Measurements from ENCODE around the gene SNX6. TPM values are rescaled to one million over a fixed set of nuclear protein-coding genes. Genes with fewer than 3 reads are reported as not detected.
"Not testable (repeated sequence)": the region's sequence is repeated elsewhere in the genome, so short reads cannot be mapped to it uniquely, and the experiment has no call there.

SNX6 gene
- total RNA-seq, 1 experiment from 2014 or later, result 105 TPM

GRCh38 chr14:34538096-34538495 is 91.9 kb downstream of the SNX6 start:
- not testable (repeated sequence) for H3K27ac ChIP-seq

GRCh38 chr14:34537677-34538009 is 92.3 kb downstream of the SNX6 start:
- no peak overlapping the region for H3K4me3 ChIP-seq
- no peak overlapping the region for H3K27ac ChIP-seq
- peaks cover 21% of the 10 kb centered on the region for H3K36me3 ChIP-seq
- no peaks in the 10 kb centered on the region for H3K9me3 ChIP-seq (replicated peaks)
- H3K27me3 ChIP-seq, result no peaks in the 10 kb centered on the region
- DNase-seq, result no peak
- H3K4me1 ChIP-seq, result peaks cover 4% of the 10 kb centered on the region; the same call in 1 of the 2 replicates

More at GRCh38 chr14:34538096-34538495, 91.9 kb downstream of the SNX6 start:
- not testable (repeated sequence) for DNase-seq; H3K9me3 ChIP-seq (replicated peaks); H3K4me1 ChIP-seq; H3K27me3 ChIP-seq
- Histone ChIP-seq H3K36me3 (peaks cover 17% of the 10 kb centered on the region), H3K4me3 (peak overlapping the region; percentile 86)

DNA sequence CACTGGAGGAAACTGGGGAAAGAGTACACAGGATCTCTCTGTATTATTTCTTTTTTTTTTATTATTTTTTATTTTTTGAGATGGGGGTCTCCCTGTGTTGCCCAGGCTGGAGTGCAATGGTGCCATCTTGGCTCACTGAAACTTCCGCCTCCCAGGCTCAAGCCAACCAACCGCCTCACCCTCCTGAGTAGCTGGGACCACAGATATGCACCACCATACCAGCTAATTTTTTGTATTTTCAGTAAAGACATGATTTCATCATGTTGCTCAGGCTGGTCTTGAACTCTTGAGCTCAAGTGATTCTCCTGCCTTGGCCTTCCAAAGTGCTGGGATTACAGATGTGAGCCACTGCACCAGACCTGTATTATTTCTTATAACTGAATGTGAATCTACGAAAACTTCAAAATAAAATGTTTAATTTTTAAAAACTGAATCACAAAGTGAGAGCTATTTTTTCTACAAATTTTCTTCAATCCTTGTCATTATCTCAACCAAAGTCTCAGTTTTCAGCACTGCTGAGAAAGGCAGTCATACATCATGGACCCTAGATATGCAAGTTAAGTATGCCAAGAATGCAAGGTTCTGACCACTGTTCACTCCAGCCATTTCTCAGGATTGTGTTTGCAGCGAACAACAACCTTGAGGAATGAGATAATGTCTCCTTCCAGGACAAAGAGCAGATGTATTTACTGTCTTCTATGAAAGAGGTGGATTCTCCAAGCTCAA is 92.8 kb downstream of the SNX6 start:
- H3K4me3 ChIP-seq, result no peak overlapping the region
- DNase-seq, result no peak
- H3K36me3 ChIP-seq, result peaks cover 24% of the 10 kb centered on the region
- no peak overlapping the region for H3K27ac ChIP-seq
- H3K4me1 ChIP-seq, result peaks cover 4% of the 10 kb centered on the region; the same call in 1 of the 2 replicates
- H3K9me3 ChIP-seq (replicated peaks), result no peaks in the 10 kb centered on the region
- H3K27me3 ChIP-seq, result no peaks in the 10 kb centered on the region

DNA sequence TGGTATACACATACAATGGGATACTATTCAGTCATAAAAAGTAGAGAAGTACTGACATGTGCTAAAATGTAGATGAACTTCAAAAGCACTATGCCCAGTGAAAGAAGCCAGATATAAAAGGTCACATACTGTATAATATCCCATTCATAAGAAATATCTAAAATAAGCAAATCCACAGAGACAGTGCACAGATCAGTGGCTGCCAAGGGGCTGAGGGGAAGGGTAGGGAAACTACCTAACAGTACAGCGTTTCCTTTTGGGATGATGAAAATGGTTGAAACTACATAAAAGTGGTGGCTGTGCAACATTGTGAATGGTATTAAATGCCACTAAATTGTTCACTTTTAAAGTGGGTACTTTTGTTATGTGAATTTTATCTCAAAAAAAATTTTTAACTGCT is 102.4 kb downstream of the SNX6 start:
- no peak overlapping the region for H3K4me3 ChIP-seq
- DNase-seq, result no peak
- no peaks in the 10 kb centered on the region for H3K9me3 ChIP-seq (replicated peaks)
- H3K27me3 ChIP-seq, result no peaks in the 10 kb centered on the region
- H3K27ac ChIP-seq, result no peak overlapping the region
- no peaks in the 10 kb centered on the region for H3K4me1 ChIP-seq
- peaks cover 70% of the 10 kb centered on the region for H3K36me3 ChIP-seq

DNA sequence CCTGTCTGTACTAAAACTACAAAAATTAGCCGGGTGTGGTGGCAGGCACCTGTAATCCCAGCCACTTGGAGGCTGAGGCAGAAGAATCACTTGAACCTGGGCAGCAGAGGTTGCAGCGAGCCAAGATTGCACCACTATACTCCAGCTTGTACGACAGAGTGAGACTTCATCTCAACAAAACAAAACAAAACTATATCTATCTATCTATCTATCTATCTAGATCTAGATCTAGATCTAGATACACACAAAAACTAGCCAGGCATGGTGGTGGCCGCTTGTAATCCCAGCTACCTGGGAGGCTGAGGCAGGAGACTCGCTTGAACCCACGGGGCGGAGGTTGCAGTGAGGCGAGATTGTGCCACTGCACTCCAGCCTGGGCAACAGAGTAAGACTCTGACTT is 105.7 kb downstream of the SNX6 start:
- not testable (repeated sequence) for H3K9me3 ChIP-seq (replicated peaks); H3K27me3 ChIP-seq; H3K4me3 ChIP-seq; H3K4me1 ChIP-seq; DNase-seq; H3K27ac ChIP-seq
- H3K36me3 ChIP-seq, result peaks cover 75% of the 10 kb centered on the region

DNA sequence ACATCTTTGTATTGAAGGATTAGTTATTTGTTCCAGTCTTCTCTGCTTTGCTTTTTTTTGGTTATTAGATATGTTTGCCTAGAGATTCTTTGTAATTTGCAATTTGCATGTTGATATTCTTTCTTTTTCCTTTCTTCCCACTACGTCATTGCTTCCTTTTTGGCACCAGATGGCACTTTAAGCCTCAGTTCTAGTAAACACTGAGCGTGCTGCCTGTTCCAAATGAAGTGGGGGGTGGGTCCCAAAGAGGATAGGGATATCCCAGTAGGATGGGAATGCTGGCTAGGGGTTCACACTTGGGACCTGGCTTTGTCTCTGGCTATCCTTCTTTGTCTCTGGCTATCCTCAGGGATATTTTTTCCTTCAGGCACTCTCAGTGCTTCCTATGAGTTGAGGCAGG is 107.5 kb downstream of the SNX6 start:
- Histone ChIP-seq H3K4me1 (no peaks in the 10 kb centered on the region), H3K27me3 (no peaks in the 10 kb centered on the region), H3K36me3 (peaks cover 72% of the 10 kb centered on the region), H3K27ac (no peak overlapping the region), H3K9me3 (replicated peaks) (no peaks in the 10 kb centered on the region), H3K4me3 (no peak overlapping the region)
- DNase-seq, result no peak

- H3K4me3 ChIP-seq; H3K27ac ChIP-seq; H3K27me3 ChIP-seq; DNase-seq; H3K9me3 ChIP-seq (replicated peaks); H3K4me1 ChIP-seq: not testable (repeated sequence)
- H3K36me3 ChIP-seq, result peaks cover 65% of the 10 kb centered on the region
Observed at GRCh38 chr14:34521071-34521470, 108.9 kb downstream of the SNX6 start.

DNA sequence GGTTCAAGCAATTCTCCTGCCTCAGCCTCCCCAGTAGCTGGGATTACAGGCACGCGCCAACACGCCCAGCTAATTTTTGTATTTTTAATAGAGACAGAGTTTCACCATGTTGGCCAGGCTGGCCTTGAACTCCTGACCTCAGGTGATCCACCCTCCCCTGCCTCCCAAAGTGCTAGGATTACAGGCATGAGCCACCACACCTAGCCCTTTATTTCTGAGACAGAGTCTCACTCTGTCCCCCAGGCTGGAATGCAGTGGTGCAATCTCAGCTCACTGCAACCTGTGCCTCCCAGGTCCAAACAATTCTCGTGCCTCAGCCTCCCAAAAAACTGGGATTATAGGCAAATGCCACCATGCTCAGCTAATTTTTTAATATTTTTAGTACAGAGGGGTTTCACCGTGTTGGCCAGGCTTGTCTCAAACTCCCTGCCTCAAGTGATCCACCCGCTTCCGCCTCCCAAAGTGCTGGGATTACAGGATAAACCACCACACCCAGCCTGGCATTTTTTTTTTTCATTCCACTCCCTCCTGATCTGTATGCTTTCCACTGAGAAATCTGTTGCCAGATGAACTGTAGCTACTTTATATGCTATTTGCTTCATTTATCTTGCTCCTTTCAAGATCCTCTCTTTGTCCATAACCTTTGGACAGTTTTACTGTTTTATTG is 109.5 kb downstream of the SNX6 start:
- not testable (repeated sequence) for H3K9me3 ChIP-seq (replicated peaks); DNase-seq; H3K4me1 ChIP-seq; H3K27ac ChIP-seq; H3K4me3 ChIP-seq; H3K27me3 ChIP-seq
- peaks cover 59% of the 10 kb centered on the region for H3K36me3 ChIP-seq

Other genes with a start within 250 kb of the SNX6 start
- 53.3 and 67.9 TPM in 2 replicates for gene SPTSSA, start 167.9 kb downstream of the SNX6 start, total RNA-seq (2014; rRNA removed; shearing (Covaris generic))
- gene EAPP, start 90.4 kb downstream of the SNX6 start, total RNA-seq (2014; rRNA removed; shearing (Covaris generic)), result 51.1 and 58.5 TPM in 2 replicates
- gene CFL2, start 84.4 kb upstream of the SNX6 start, total RNA-seq (2014; rRNA removed; shearing (Covaris generic)), result 197 and 233 TPM in 2 replicates
- 51.9 and 60.8 TPM in 2 replicates for gene BAZ1A, start 245.2 kb upstream of the SNX6 start, total RNA-seq (2014; rRNA removed; shearing (Covaris generic))